H9 (cell line): ENCODE measurements around the gene DENND6B. TPM values are rescaled to one million over a fixed set of nuclear protein-coding genes. Genes with fewer than 3 reads are reported as not detected.

Experiments used
- DNase-seq: peaks from one replicate; pipeline ENCODE4 v3.0.0-alpha.2; 2017
- H2AFZ ChIP-seq: one replicate; pipeline ENCODE4 v1.6.1; 2013; ENCODE audit warnings: mild to moderate bottlenecking, low read length, control low read depth, moderate library complexity
- H2AK5ac ChIP-seq: 2 replicates; pipeline ENCODE4 v1.6.1; 2013; ENCODE audit warnings: low read length, control low read depth, mixed read lengths; ENCODE audit not compliant: insufficient read length
- H2BK120ac ChIP-seq: one replicate; pipeline ENCODE4 v1.6.1; 2013; ENCODE audit warnings: low read depth, mild to moderate bottlenecking, low read length, control low read depth, inconsistent platforms; ENCODE audit not compliant: poor library complexity, severe bottlenecking
- H2BK12ac ChIP-seq: 2 replicates; pipeline ENCODE4 v1.6.1; 2013; ENCODE audit warnings: low read length, control low read depth, mixed read lengths, low read depth; ENCODE audit not compliant: insufficient read length
- H2BK15ac ChIP-seq: 2 replicates; pipeline ENCODE4 v1.6.1; 2013; ENCODE audit warnings: low read depth, low read length, control low read depth
- H2BK20ac ChIP-seq: one replicate; pipeline ENCODE4 v1.6.1; 2013; ENCODE audit warnings: low read depth, mild to moderate bottlenecking, low read length, control low read depth, inconsistent platforms; ENCODE audit not compliant: poor library complexity, severe bottlenecking
- H2BK5ac ChIP-seq: 2 replicates; pipeline ENCODE4 v1.6.1; 2013; ENCODE audit warnings: low read length, control low read depth, mixed read lengths; ENCODE audit not compliant: insufficient read length
- H3K14ac ChIP-seq: 2 replicates; pipeline ENCODE4 v1.6.1; 2013; ENCODE audit warnings: low read length, control low read depth; ENCODE audit not compliant: insufficient read depth
- H3K18ac ChIP-seq: 2 replicates; pipeline ENCODE4 v1.6.1; 2013; ENCODE audit warnings: low read depth, mild to moderate bottlenecking, mixed read lengths, low read length, control low read depth; ENCODE audit not compliant: insufficient read length
- H3K23ac ChIP-seq: 2 replicates; pipeline ENCODE4 v1.6.1; 2013; ENCODE audit warnings: low read length, control low read depth, mixed read lengths, low read depth; ENCODE audit not compliant: insufficient read length
- H3K23me2 ChIP-seq: 2 replicates; pipeline ENCODE4 v1.6.1; 2013; ENCODE audit warnings: low read depth, mild to moderate bottlenecking, mixed read lengths, low read length, control low read depth; ENCODE audit not compliant: insufficient read length, poor library complexity, severe bottlenecking
- H3K27ac ChIP-seq: 2 replicates; pipeline ENCODE4 v1.5.1; 2013; ENCODE audit warnings: low read length, control low read depth, mixed read lengths, low read depth; ENCODE audit not compliant: insufficient read length
- H3K27me3 ChIP-seq: 2 replicates; pipeline ENCODE4 v1.6.1; 2013; ENCODE audit warnings: low read length, control low read depth, inconsistent platforms; ENCODE audit not compliant: insufficient read depth
- H3K4ac ChIP-seq: 2 replicates; pipeline ENCODE4 v1.6.1; 2013; ENCODE audit warnings: low read depth, mild to moderate bottlenecking, control low read depth, inconsistent platforms, low read length, moderate library complexity
- H3K4me1 ChIP-seq: 2 replicates; pipeline ENCODE4 v1.6.1; 2013; ENCODE audit warnings: low read length, control low read depth, inconsistent platforms; ENCODE audit not compliant: insufficient read depth
- H3K4me2 ChIP-seq: 2 replicates; pipeline ENCODE4 v1.6.1; 2013; ENCODE audit warnings: low read length, control low read depth, mixed read lengths; ENCODE audit not compliant: insufficient read length, insufficient read depth
- H3K56ac ChIP-seq: 2 replicates; pipeline ENCODE4 v1.6.1; 2013; ENCODE audit warnings: low read depth, mild to moderate bottlenecking, mixed read lengths, low read length, control low read depth; ENCODE audit not compliant: insufficient read length
- H3K79me1 ChIP-seq: 2 replicates; pipeline ENCODE4 v1.6.1; 2013; ENCODE audit warnings: low read depth, mild to moderate bottlenecking, moderate library complexity, low read length, control low read depth, inconsistent platforms; ENCODE audit not compliant: insufficient read depth, poor library complexity, severe bottlenecking
- H3K79me2 ChIP-seq: 2 replicates; pipeline ENCODE4 v1.6.1; 2013; ENCODE audit warnings: low read length, control low read depth, inconsistent platforms; ENCODE audit not compliant: insufficient read depth
- H3K9ac ChIP-seq: 2 replicates; pipeline ENCODE4 v1.6.1; 2013; ENCODE audit warnings: low read length, control low read depth, mixed read lengths; ENCODE audit not compliant: insufficient read length; ENCODE audit errors: extremely low read depth
- H3K9me3 ChIP-seq: one replicate; pipeline ENCODE4 v1.6.1; 2013; ENCODE audit warnings: low read depth, low read length, inconsistent platforms; ENCODE audit not compliant: control insufficient read depth
- H3T11ph ChIP-seq: one replicate; pipeline ENCODE4 v1.6.1; 2013; ENCODE audit warnings: mild to moderate bottlenecking, low read length, control low read depth, inconsistent platforms
- H4K20me1 ChIP-seq: one replicate; pipeline ENCODE4 v1.6.1; 2013; ENCODE audit not compliant: control insufficient read depth, insufficient read length, insufficient read depth
- H4K5ac ChIP-seq: 2 replicates; pipeline ENCODE4 v1.6.1; 2013; ENCODE audit warnings: low read depth, mild to moderate bottlenecking, mixed read lengths, low read length, control low read depth; ENCODE audit not compliant: insufficient read length
- H4K8ac ChIP-seq: replicated peaks from 2 replicates; pipeline ENCODE4 v1.6.1; 2013; ENCODE audit warnings: low read length, control low read depth, mixed read lengths, low read depth; ENCODE audit not compliant: insufficient read length
- H4K91ac ChIP-seq: 2 replicates; pipeline ENCODE4 v1.6.1; 2013; ENCODE audit warnings: low read depth, mild to moderate bottlenecking, moderate library complexity, mixed read lengths, low read length, control low read depth; ENCODE audit not compliant: insufficient read length
- H3K27ac Mint-ChIP-seq, 3 experiments: 2 replicates in 2 of 3; 3 replicates in 1 of 3; pipeline ENCODE4 v1.8.0; 2020 to 2021; ENCODE audit warnings: mixed read lengths in 3 of 3, mild to moderate bottlenecking in 1 of 3, moderate library complexity in 1 of 3
- H3K27me3 Mint-ChIP-seq: 2 replicates; pipeline ENCODE4 v1.8.0; 2021; ENCODE audit warnings: low read depth, mild to moderate bottlenecking, moderate library complexity, mixed read lengths
- H3K36me3 Mint-ChIP-seq, 3 experiments: 2 replicates in 2 of 3; 3 replicates in 1 of 3; pipeline ENCODE4 v1.8.0; 2020 to 2021; ENCODE audit warnings: low read depth in 3 of 3, mixed read lengths in 3 of 3; ENCODE audit not compliant: insufficient read depth in 1 of 3
- H3K4me1 Mint-ChIP-seq, 2 experiments: 2 replicates each; pipeline ENCODE4 v1.8.0; 2020; ENCODE audit warnings: mixed read lengths in 2 of 2
- H3K4me3 Mint-ChIP-seq, 2 experiments: 2 replicates in 1 of 2; 3 replicates in 1 of 2; pipeline ENCODE4 v1.8.0; 2020 to 2021; ENCODE audit warnings: mild to moderate bottlenecking in 2 of 2, mixed read lengths in 2 of 2, moderate library complexity in 1 of 2
- H3K9me3 Mint-ChIP-seq, 2 experiments: 2 replicates in 1 of 2; 3 replicates in 1 of 2; pipeline ENCODE4 v1.8.0; 2020; ENCODE audit warnings: mild to moderate bottlenecking in 2 of 2, mixed read lengths in 2 of 2, moderate library complexity in 1 of 2
- WGBS: extraction: QIAGEN DNeasy Blood & Tissue Kit; methylation state at CpG from one replicate; pipeline ENCODE4 v1.1.7; 2013; ENCODE audit warnings: missing lambda C conversion rate, low lambda C conversion rate, mixed read lengths; ENCODE audit not compliant: insufficient read length; ENCODE audit errors: extremely low coverage; 5-methylcytosine and 5-hydroxymethylcytosine counted together
- total RNA-seq: library from RNA; stranded (reverse); gene quantifications from 2 replicates; pipeline ENCODE4 v1.2.1, GENCODE V29; 2021
- TF ChIP-seq, protein P1 (sequence below): fragments of 200-600 bp; sonication (generic); conservative IDR thresholded peaks from 3 replicates; pipeline ENCODE4 v1.8.0; 2021; ENCODE audit warnings: antibody characterized with exemption, mild to moderate bottlenecking

Gene DENND6B
- total RNA-seq, 1 experiment from 2014 or later: 1.5 TPM

DNA sequence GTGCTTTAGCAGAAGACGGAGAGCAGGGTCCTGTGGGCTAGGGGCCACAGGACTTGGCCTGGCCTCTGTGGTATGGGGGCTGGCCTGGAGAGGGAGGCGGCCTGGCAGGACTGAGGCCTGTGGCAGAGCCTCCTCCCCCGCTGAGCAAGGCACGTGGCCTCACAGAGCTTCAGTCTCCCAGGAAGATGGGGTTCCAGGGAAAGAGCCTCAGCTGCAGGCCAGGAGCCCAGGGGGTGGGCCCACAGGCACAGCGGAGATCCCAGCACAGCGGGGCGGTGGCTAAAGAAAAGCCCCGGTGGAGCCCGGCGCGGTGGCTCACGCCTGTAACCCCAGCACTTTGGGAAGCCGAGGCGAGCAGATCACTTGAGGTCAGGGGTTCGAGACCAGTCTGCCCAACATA lies 67.5 kb downstream of the DENND6B start:
- no peak overlapping the region for H3K4ac ChIP-seq
- H4K20me1 ChIP-seq: no peaks in the 10 kb centered on the region
- no peak overlapping the region for H4K91ac ChIP-seq
- no peak overlapping the region for H3K9ac ChIP-seq
- H2AK5ac ChIP-seq: no peak overlapping the region
- no peak overlapping the region for H2BK15ac ChIP-seq
- H4K5ac ChIP-seq: no peak overlapping the region
- no peak overlapping the region for H3K27ac Mint-ChIP-seq
- no peak overlapping the region for H2BK20ac ChIP-seq
- no peak overlapping the region for H3K56ac ChIP-seq
- peaks cover 8% of the 10 kb centered on the region for H3K23me2 ChIP-seq
- no peak overlapping the region for H2AFZ ChIP-seq
- H3K79me1 ChIP-seq: no peaks in the 10 kb centered on the region
- no peaks in the 10 kb centered on the region for H3K9me3 ChIP-seq
- H3K27me3 Mint-ChIP-seq: peaks cover 35% of the 10 kb centered on the region
- H3K79me2 ChIP-seq: no peaks in the 10 kb centered on the region
- DNase-seq: no peak
- H3K4me1 Mint-ChIP-seq: peaks cover 8 to 12% of the 10 kb centered on the region in 2 experiments
- peak overlapping the region in 1 of 2 experiments; percentile 42; a peak in 1 of 5 replicates for H3K4me3 Mint-ChIP-seq
- no peaks in the 10 kb centered on the region; a peak in 1 of 5 replicates for H3K9me3 Mint-ChIP-seq
- H2BK120ac ChIP-seq: no peak overlapping the region
- TF ChIP-seq, protein P1, sequence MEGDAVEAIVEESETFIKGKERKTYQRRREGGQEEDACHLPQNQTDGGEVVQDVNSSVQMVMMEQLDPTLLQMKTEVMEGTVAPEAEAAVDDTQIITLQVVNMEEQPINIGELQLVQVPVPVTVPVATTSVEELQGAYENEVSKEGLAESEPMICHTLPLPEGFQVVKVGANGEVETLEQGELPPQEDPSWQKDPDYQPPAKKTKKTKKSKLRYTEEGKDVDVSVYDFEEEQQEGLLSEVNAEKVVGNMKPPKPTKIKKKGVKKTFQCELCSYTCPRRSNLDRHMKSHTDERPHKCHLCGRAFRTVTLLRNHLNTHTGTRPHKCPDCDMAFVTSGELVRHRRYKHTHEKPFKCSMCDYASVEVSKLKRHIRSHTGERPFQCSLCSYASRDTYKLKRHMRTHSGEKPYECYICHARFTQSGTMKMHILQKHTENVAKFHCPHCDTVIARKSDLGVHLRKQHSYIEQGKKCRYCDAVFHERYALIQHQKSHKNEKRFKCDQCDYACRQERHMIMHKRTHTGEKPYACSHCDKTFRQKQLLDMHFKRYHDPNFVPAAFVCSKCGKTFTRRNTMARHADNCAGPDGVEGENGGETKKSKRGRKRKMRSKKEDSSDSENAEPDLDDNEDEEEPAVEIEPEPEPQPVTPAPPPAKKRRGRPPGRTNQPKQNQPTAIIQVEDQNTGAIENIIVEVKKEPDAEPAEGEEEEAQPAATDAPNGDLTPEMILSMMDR: no peak
- no peak overlapping the region for H2BK12ac ChIP-seq
- H3T11ph ChIP-seq: no peak overlapping the region
- H3K27ac ChIP-seq: no peak overlapping the region
- H3K14ac ChIP-seq: no peak overlapping the region
- H3K4me2 ChIP-seq: no peak overlapping the region
- no CpG with 5 or more reads among the region's 15 CpGs for WGBS
- H3K4me1 ChIP-seq: no peaks in the 10 kb centered on the region
- no peak overlapping the region for H3K23ac ChIP-seq
- no peak overlapping the region for H4K8ac ChIP-seq
- no peaks in the 10 kb centered on the region for H3K27me3 ChIP-seq
- peaks cover 0 to 3% (median 0%) of the 10 kb centered on the region in 3 experiments; a peak in 2 of 7 replicates for H3K36me3 Mint-ChIP-seq
- H3K18ac ChIP-seq: no peak overlapping the region
- H2BK5ac ChIP-seq: no peak overlapping the region

Other genes starting within 250 kb of the DENND6B start
- gene MLC1, start 241.6 kb downstream of the DENND6B start, total RNA-seq: not detected in 2 replicates
- gene MOV10L1, start 237.0 kb downstream of the DENND6B start, total RNA-seq: not detected in 2 replicates
- 6.7 and 8.0 TPM in 2 replicates for gene PANX2, start 156.3 kb downstream of the DENND6B start, total RNA-seq
- gene TRABD, start 141.1 kb downstream of the DENND6B start, total RNA-seq: 46.3 and 47.8 TPM in 2 replicates
- 19.0 and 20.4 TPM in 2 replicates for gene SELENOO, start 126.0 kb downstream of the DENND6B start, total RNA-seq
- 28.4 and 29.0 TPM in 2 replicates for gene TUBGCP6, start 82.0 kb downstream of the DENND6B start, total RNA-seq
- 41.1 and 45.0 TPM in 2 replicates for gene HDAC10, start 75.7 kb downstream of the DENND6B start, total RNA-seq
- 31.3 and 32.3 TPM in 2 replicates for gene MAPK12, start 65.3 kb downstream of the DENND6B start, total RNA-seq
- 1.5 and 2.1 TPM in 2 replicates for gene MAPK11, start 56.6 kb downstream of the DENND6B start, total RNA-seq
- 84.4 and 87.6 TPM in 2 replicates for gene PLXNB2, start 19.4 kb downstream of the DENND6B start, total RNA-seq
- gene PPP6R2, start 16.3 kb upstream of the DENND6B start, total RNA-seq: 41.2 and 42.6 TPM in 2 replicates
- 69.8 and 72.0 TPM in 2 replicates for gene SBF1, start 148.0 kb upstream of the DENND6B start, total RNA-seq
- 11.4 and 11.9 TPM in 2 replicates for gene ADM2, start 154.5 kb upstream of the DENND6B start, total RNA-seq
- gene MIOX, start 159.8 kb upstream of the DENND6B start, total RNA-seq: 1.4 and 1.5 TPM in 2 replicates
- gene LMF2, start 180.7 kb upstream of the DENND6B start, total RNA-seq: 43.6 and 46.0 TPM in 2 replicates
- 76.2 and 78.1 TPM in 2 replicates for gene NCAPH2, start 181.2 kb upstream of the DENND6B start, total RNA-seq
- 3.3 and 3.4 TPM in 2 replicates for gene SCO2, start 198.6 kb upstream of the DENND6B start, total RNA-seq
- 0.61 and 1.0 TPM in 2 replicates for gene TYMP, start 203.0 kb upstream of the DENND6B start, total RNA-seq
- not detected in 2 replicates for gene KLHDC7B, start 218.9 kb upstream of the DENND6B start, total RNA-seq
- gene SYCE3, start 235.9 kb upstream of the DENND6B start, total RNA-seq: 0.85 and 0.97 TPM in 2 replicates